ENCODE measurements around the gene DAP3.
"Not testable (repeated sequence)": the region's sequence is repeated elsewhere in the genome, so short reads cannot be mapped to it uniquely, and the experiment has no call there.

DAP3 gene

DNA sequence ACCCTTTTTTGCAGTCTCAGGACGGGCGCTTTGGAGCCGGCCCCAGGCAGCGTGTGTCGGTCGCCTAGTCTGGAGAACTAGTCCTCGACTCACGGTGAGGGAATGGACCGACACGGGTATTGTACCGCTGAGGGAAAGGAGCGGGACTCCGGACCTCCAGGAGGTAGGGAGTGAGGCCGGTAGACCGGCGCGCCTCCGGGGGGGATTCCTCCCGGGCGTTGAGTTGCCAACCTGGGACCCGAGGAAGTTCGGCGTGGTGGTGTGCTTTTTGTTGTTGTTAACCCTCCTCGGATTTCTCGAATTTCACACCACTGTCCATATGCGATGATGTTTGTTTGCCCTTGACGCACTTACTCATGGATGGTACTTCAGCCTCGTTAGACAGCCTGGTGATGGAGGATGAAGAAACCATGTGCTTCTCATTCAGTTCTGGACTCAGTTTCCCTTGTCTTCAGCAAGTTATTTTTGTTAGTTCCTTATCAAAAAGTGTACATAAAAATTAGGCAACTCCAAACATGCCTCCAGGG, at the start of gene DAP3:
Gene DAP3 (plus strand): TSS at position 11 of the 527 bp plus-strand sequence. CDS start 20,689 bp downstream, outside the sequence.
- not testable (repeated sequence) for DNase-seq

DNA sequence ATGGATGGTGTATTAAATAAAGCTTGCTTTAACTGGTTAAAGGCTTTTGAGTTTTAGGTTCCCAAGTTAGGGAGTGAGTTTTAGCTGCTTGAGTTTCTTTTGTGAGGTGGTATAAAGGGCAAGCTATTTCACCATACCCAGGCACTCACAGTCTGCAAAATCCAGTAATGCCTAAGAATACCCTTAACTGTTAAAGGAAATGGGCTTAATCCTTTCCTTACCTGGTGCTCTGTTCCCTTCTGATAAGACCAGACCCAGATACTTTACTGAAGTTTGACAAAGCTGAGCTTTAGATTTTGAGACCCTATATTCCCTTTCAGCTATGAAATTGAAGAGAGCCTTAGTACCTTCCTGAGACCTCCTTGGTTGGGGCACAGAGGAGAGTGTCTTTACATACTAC, 48.5 kb upstream of the DAP3 start:
- no peak for DNase-seq

DNA sequence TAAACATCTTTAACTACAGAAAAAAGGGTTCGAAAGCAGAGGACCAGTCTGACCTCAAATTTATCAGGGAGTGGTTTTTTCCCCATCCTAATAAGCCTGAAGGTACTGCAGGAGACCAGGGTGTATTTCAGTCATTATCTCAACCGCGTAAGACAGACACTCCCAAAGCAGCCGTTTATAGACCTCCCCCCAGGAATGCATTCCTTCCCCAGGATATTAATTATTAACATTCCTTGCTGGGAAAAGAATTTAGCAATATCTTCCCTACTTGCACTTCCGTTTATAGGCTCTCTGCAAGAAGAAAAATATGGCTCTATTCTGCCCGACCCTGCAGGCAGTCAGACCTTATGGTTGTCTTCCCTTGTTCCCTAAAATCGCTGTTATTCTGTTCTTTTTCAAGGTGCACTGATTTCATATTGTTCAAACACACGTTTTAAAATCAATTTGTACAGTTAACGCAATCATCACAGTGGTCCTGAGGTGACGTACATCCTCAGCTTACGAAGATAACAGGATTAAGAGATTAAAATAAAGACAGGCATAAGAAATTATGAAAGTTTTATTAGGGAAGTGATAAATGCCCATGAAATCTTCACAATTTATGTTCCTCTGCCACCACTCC, 46.2 kb upstream of the DAP3 start:
- not testable (repeated sequence) for DNase-seq

DNA sequence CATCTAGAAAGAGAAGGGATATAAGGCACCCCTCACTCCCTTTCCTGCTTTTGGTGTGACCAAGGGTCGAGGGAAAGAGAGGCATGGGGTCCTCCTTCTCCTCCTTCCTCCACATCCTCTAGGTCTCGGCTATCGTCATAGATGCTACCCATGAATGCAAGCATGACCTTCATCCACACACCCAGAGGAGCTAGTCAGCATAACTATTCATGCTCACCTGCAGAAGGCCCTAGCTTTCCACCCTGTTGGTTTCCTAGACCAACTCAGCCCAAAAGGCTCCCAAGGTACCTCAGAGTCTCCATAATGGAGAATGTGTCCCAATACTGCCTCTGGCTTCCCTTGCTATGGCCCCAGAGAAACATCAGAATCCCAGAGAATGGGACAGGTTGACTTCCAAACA, 45.7 kb upstream of the DAP3 start:
- no peak for DNase-seq

DNA sequence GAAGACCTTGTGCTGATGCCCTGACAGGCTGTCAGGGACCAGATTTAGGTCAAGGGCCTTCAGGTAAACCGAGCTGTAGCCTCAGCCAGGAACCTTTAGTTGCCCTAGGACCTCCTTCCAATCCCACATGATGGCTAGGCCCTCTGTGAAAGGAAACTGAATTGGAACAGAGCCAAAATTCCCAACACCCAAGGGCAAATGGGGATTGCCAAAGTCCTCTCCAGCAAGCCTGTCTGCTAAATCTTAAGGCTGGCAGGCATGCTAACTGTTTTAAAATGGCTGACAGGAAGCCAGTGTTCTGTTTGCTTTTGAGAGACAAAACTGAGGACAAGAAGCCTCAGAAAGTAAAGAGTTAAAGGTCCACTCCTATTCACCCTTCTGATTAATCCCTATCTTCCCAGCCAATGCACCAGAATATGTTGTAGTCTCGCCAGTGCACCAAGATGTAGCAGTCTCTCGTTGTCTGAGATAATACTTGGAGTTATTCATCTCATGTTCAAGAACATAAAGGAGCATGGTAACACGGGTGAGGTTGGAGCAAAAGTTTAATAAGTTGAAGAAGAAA, 43.8 kb upstream of the DAP3 start:
- DNase-seq, result peak; percentile 49

DNA sequence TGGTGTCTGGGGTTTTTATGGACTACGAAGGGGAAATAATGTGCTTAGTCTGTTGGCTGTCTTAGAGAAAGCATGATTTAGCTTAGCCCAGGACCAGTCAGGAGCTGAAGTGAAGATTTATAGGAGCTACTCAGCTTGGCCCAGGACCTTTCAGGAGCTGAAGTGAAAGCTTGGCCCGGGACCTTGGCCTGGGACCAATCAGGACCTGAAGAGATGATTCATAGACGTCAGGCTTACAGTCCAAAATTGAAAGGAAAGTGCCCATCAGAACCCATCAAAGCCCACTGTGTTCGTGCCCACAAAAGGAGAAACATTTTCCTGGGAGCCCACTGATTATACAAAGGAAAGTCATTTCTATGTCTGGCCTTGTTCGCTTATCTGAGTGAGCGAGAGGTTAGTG, 43.2 kb upstream of the DAP3 start:
- peak; percentile 55 for DNase-seq

DNA sequence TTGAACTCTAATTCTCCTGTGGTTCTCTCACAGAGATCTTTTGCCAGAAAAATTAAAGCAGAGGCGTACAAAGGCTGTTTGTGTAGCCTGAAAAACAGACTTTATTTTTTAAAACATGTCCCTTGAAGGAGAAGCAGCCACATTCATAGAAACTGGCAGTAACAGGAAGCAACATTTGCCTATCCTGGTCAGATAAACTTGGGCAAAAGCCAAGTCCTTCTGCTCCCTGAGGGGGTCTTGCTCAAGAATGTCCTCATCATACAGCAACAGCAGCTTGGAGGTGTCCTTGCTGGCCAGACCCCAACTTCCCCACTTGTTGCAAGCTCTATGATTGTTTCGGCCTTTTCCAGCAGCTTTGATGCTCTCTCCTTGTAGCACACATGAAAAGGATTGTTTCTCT, 42.6 kb upstream of the DAP3 start:
- peak; percentile 9 for DNase-seq

DNA sequence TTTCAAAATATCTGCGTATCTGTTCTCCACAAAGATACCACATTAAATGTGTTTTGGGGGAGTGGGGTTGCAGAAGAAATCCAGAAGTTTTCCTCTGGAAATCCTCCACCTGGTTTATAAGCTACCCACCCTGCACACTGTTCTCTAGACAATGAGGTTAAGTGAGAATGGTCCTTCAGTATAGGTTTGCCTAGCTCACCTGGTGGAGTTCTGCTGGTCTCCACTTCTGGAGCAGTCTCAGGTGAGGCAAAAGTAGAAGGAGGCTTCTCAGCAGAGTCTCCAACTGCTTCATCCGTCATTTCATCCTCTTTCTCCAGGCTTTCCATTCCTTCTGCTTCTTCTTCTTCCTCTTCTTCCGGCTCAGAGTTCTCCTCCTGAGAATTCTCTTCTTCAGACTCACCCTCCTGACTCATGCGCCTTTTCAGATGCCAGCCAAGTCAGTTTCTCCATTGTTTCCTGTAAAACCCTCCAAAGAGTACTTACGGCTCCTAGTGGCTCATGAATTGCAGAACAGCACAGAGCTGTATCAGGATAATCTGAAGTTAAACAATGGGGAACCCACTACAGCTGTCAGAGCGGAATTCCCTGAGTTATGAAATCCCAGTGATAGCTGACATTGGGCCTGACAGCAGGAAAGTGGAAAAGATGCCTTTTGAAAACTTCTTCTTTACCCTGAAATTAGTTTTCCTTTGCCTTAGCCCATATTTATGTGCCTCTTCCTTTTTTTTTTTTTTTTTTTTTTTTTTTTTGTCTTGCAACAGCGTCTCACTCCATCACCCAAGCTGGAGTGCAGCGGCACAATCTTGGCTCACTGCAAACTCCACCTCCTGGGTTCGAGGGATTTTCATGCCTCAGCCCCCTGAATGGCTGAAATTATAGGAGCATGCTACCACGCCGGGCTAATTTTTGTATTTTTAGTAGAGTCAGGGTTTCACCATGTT, 40.4 kb upstream of the DAP3 start:
- peak; percentile 27 for DNase-seq

DNA sequence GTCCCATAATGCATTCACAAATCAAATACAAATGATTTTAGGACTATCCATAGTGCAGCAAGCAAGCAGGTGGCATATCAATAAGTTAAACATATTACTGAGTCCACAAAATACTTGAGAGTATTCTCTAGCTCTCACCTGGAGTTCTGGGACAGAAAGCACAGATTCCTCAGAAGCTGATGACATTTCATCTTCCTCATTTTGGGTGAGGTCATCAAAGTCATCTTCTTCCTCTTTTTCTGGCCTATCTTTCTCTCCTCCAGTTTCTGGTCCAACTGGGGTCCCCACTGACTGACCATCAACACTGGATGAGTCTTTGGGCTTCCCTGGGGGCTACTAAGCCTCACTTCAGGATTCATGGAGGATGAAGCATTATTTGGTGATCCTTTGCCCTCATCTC, 39.2 kb upstream of the DAP3 start:
- DNase-seq, result no peak

DNA sequence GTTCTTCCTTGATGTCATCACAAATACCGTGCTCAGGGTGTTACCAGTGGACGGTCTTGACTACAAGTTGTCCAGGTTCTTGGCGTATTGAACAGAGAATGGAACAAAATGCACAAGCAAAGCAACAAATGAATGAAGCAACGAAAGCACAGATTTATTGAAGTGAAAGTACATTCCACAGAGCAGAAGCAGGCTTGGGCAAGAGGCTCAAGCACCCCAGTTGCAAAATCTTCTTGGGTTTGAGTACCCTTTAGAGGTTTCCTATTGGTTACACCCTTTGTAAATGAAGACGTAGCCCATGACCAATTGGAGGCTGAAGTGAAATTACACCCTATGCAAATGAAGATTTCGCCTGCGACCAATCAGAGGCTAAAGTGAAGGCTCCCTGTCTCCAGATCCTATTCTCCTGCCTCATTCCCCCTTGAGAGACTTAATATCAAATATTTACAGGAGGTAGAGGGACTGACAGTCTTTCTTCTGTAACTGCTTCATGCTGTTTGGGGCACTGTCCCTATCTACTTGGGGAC, 38.6 kb upstream of the DAP3 start:
- peak; percentile 56 for DNase-seq

DNA sequence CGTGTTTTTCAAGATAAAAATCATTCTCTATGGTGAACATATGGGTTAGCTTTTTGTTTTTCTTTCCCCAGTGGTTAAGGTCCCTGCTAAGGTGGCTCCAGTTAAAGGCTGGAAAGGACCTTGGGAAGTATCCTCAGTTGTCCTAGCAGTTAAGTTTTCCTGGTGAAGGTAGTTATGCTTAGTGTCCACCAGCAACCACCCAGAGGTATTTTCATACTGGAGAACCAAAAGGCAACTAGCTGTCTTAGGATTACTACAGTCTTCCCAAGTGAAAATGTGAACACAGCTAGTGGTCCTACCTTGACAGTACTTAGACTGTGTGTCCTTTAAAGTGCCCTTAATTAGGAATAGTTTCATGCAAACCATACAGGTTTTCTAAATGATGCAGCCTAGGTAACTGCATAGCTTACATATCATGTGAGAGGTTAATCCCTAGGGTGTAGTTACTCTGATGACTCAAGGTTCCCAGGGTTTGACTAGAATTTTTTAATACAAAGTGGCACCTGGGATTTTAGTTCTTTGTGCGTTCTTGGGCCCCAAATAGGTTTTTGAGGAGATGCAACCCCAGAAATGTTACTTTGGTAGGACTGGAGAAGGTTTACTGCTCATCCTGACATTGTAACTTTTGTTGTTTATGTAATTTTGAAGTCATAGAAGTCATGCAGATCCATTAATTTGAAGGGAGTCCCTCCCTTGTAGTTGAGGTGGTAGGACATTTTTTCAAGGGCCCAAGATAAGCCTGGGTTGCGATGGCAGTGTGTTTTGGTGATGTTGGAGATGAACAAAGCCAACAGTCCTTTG, 36.8 kb upstream of the DAP3 start:
- DNase-seq, result no peak

DNA sequence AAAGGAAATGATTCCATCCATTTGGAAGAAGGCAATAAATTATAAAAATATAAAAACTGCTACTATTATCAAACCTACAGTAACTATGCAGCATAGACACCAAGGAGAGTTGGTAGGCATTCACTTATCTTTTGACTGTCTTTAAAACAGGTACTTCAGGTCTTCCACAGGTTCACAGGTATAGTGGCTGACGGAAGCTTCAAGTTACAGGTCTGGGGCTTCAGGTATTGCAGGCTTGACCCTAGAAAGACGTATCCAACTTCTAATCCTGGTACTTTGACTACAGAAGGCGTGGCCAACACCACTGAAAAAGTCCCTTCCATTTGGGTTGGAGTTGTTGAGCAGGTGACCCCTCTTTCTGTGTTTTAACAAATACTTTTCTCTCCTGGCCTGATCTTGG, 35.9 kb upstream of the DAP3 start:
- no peak for DNase-seq

DNA sequence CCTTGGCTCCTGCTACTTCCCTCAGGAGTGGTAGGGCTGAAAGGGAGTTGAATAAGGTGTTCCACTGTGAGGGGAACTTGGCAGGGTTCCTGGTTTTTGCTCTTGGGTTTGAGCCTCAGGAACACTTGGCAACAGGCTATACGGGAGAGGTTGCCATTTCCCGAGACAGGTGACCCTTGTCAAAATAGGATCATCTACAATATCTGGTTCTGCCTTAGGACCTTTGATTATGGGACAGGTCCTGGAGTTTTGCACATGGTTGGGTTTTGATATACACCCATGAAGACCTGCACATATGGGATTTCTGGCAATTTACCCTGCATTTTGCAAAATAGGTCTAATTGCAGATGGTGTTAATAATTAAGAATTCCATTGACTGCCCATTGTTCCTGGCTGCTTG, 31.4 kb upstream of the DAP3 start:
- peak; percentile 59 for DNase-seq

DNA sequence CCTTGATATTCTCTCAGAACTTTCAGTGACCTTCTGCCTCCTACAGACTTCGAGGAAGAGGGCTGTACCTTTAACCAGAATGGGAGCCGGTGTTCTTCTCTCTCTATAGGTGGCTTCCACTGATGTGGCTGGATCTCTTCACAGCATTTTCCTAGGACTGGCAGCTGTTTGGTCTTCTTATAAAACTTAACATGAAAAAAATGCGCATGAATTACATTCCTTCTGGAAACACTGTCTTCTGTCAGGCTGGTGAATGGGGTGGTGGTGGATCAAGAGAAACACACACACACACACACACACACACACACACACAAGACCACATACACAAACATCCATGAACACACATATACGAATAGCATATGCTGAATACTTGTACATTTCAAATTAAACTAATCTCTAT, 27.7 kb upstream of the DAP3 start:
- DNase-seq, result not testable (repeated sequence)

DNA sequence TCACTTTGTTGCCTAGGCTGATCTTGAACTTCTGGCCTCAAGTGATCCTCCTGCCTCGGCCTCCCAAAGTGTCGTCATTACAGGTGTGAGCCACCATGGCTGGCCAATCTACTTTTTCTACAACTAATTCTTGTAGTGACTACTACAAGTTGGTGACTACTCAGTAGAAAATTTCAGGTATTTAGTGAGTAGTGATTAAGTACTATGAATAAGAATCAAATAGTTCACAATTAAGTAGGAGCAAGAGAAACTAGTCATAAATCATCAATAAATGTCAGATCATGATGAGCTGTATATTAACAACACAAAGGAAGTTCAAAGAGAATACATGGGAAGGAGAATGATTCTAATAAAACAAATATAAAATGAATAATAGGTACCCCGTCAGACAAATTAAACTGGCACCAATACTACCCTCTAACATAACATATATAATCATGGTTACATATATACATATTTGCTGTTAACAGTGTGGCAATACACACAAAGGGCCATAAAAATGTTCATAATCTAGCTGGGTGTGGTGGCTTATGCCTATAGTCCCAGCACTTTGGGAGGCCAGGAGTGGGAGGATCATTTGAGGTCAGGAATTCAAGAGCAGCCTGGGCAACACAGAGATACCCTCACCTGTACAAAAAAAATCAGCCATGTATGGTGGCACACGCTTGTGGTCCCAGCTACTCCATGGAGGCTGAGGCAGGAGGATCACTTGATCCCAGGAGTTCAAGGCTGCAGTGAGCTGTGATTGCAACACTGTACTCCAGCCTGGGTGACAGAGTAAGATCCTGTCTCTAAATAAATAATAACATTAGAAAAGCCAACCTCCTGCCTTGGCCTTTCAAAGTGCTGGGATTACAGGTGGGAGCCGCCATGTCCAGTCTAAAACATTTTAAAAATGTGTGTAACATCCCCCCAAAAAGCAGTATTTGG, 19.4 kb upstream of the DAP3 start:
- no peak for DNase-seq

DNA sequence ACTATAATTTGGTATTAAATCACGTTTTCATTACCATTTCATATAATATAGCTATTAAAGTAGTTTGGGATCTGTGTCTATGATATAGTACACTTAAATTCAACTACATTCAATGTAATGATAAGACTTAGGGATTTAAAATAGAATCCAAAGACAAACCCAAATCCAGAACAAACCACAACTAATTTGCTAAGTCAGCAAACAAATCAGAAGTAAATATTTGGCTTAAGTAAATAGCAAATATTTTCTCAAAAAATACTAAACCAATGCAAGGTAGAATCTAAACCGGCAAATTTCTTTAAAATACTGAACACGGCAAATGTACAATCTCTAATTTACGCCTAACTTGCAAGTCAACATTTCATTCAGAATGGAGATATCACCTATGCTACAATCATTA, 17.1 kb upstream of the DAP3 start:
- no peak for DNase-seq

DNA sequence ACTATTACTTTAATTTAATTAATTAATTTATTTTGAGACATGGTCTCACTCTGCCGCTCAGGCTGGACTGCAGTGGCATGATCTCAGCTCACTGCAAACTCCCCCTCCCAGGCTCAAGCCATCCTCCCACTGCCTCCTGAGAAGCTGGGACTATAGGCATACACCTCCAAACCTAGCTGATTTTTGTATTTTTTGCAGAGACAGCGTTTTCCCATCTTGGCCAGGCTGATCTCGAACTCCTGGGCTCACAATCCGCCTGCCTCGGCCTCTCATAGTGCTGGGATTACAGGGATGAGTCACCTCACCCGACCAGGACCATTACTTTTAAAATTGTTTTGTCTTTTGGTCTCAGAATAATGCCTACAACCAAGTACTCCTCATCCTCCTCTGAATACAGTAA, 15.9 kb upstream of the DAP3 start:
- DNase-seq, result no peak

DNA sequence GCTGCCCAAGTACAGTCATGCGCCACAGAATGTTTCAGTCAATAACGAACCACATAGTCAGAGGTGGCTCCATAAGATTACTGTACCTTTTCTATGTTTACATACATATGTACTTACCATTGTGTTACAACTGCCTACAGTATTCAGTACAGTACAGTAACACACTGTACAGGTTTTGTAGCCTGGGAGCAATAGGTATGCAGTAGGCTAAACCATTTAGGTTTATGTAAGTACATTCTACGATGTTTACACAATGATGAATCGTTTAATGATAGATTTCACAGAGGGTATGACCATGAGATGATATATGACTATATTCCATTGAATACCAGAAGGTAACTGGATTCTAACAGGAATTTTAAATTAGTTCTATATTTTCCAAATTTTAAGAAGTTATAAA, 10.9 kb upstream of the DAP3 start:
- no peak for DNase-seq

DNA sequence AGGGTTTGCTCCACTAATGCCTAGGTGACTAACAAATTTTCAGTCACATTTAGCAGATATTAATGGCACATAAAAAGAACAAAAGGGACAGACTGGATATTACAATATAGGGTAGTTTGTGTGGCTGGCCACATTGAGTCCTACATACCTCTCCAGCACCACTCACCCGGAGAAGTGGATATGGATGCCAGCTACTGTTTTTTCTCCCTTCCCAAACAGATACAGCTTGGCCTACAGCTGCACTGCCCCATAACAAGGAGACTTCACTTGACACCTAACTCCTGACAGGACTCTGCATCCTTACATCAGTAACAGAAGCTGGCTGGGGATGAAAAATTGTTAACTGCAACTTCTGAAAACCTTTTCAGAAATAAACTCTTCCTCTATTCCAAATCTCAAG, 9.9 kb upstream of the DAP3 start:
- DNase-seq, result not testable (repeated sequence)

DNA sequence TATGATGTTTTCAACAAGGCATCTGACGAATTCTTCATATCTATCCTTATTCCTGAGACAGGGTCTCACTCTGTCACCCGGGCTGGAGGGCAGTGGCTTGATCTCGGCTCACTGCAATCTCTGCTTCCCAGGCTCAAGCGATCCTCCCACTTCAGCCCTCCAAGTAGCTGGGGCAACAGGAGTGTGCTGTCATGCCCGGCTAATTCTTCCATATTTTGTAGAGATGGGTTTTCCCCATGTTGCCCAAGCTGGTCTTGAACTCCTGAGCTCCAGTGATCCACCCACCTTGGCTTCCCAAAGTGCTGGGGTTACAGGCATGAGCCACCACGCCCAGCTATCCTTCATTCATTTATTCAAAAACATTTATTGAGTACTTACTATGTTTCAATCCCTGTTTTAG, 8.4 kb upstream of the DAP3 start:
- DNase-seq, result no peak

DNA sequence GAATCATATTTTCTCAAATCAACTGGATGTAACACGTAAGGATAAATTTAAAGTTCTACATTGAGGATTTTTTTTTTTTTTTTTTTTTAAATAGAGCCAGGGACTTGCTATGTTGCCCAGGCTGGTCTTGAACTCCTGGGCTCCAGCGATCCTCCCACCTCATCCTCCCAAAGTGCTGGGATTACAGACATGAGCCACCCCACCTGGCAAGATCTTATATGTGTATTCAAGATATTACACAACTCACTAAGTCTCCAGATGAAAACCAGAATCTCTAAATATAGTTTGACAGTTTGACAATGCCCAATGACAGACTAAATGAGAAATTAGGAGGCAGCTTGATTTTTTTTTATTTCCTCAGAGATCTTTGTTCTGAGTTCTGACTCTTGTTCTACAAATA, 7.1 kb upstream of the DAP3 start:
- DNase-seq, result no peak
